ENCODE measurements around the gene AFF3.
A peak's percentile ranks its signal among the peaks of the same experiment; 100 is the strongest.

The AFF3 gene

GRCh38 chr2:99571533-99571932 is 570.9 kb downstream of the AFF3 start:
- peak; percentile 78 for DNase-seq

GRCh38 chr2:99571021-99571420 is 571.4 kb downstream of the AFF3 start:
- no peak for DNase-seq

GRCh38 chr2:99569386-99569785 is 573.0 kb downstream of the AFF3 start:
- no peak for DNase-seq

- no peak for DNase-seq
Observed at GRCh38 chr2:99565227-99565626, 577.2 kb downstream of the AFF3 start.

- DNase-seq = no peak
Observed at GRCh38 chr2:99562516-99562915, 579.9 kb downstream of the AFF3 start.

- DNase-seq = no peak
Observed at GRCh38 chr2:99561804-99562203, 580.6 kb downstream of the AFF3 start.

GRCh38 chr2:99559075-99559662 is 583.2 kb downstream of the AFF3 start:
- peak; percentile 63 for DNase-seq

- DNase-seq = no peak
Observed at GRCh38 chr2:99555404-99555803, 587.0 kb downstream of the AFF3 start.

- DNase-seq = no peak
Observed at GRCh38 chr2:99554871-99555270, 587.5 kb downstream of the AFF3 start.

GRCh38 chr2:99554238-99554637 is 588.2 kb downstream of the AFF3 start:
- no peak for DNase-seq

- peak; percentile 42 for DNase-seq
Observed at GRCh38 chr2:99552529-99552928, 589.9 kb downstream of the AFF3 start.

- DNase-seq = no peak
Observed at GRCh38 chr2:99550368-99550767, 592.0 kb downstream of the AFF3 start.

GRCh38 chr2:99545604-99546003 is 596.8 kb downstream of the AFF3 start:
- DNase-seq = no peak

GRCh38 chr2:99545066-99545465 is 597.3 kb downstream of the AFF3 start:
- DNase-seq = no peak

GRCh38 chr2:99544608-99545007 is 597.8 kb downstream of the AFF3 start:
- no peak for DNase-seq

- DNase-seq = no peak
Observed at GRCh38 chr2:99543247-99543646, 599.1 kb downstream of the AFF3 start.

- no peak for DNase-seq
Observed at GRCh38 chr2:99537910-99538485, 604.4 kb downstream of the AFF3 start.

GRCh38 chr2:99524056-99524455 is 618.3 kb downstream of the AFF3 start:
- no peak for DNase-seq

- no peak for DNase-seq
Observed at GRCh38 chr2:99522157-99522556, 620.2 kb downstream of the AFF3 start.

- DNase-seq = no peak
Observed at GRCh38 chr2:99520813-99521212, 621.6 kb downstream of the AFF3 start.

- DNase-seq = no peak
Observed at GRCh38 chr2:99520195-99520594, 622.2 kb downstream of the AFF3 start.

- no peak for DNase-seq
Observed at GRCh38 chr2:99514357-99514756, 628.0 kb downstream of the AFF3 start.

- no peak for DNase-seq
Observed at GRCh38 chr2:99512181-99512591, 630.2 kb downstream of the AFF3 start.

GRCh38 chr2:99509387-99509786 is 633.0 kb downstream of the AFF3 start:
- DNase-seq = no peak
